CD14-positive monocyte (primary cell): ENCODE data around the gene CACNA1C. TPM values are rescaled to one million over a fixed set of nuclear protein-coding genes. Genes with fewer than 3 reads are reported as not detected.

ENCODE experiments used
- DNase-seq, 3 donors: peaks; one replicate each; pipeline ENCODE4 v3.0.0-alpha.2; 2011 to 2022
- H2AFZ ChIP-seq: 2 replicates; pipeline ENCODE4 v1.6.0; 2012; ENCODE audit warnings: mild to moderate bottlenecking, low read depth, low read length, inconsistent platforms; ENCODE audit not compliant: insufficient read depth, poor library complexity, severe bottlenecking
- H3K27ac ChIP-seq, 2 donors: 1 replicate in 1 of 2; 2 replicates in 1 of 2; pipeline ENCODE4 v1.5.1; 2012 to 2013; ENCODE audit warnings: low read length in 2 of 2, control low read depth in 1 of 2, inconsistent platforms in 1 of 2, low read depth in 1 of 2, mild to moderate bottlenecking in 1 of 2
- H3K27me3 ChIP-seq, 2 donors: one replicate each; pipeline versions ENCODE4 v1.6.0 to v1.6.1; 2011 to 2013; ENCODE audit warnings: low read length in 2 of 2; ENCODE audit not compliant: control insufficient read depth in 2 of 2, insufficient read depth in 2 of 2
- H3K36me3 ChIP-seq, 2 donors: replicated peaks in 1 of 2; 1 replicate in 1 of 2; 2 replicates in 1 of 2; pipeline versions ENCODE4 v1.5.1 to v1.6.1; 2012 to 2013; ENCODE audit warnings: low read length in 2 of 2, control low read depth in 1 of 2, inconsistent platforms in 1 of 2, mild to moderate bottlenecking in 1 of 2; ENCODE audit not compliant: insufficient read depth in 2 of 2, control insufficient read depth in 1 of 2
- H3K4me1 ChIP-seq, 2 donors: 1 replicate in 1 of 2; 2 replicates in 1 of 2; pipeline versions ENCODE4 v1.5.1 to v1.6.1; 2012 to 2013; ENCODE audit warnings: low read length in 2 of 2, control low read depth in 1 of 2, inconsistent platforms in 1 of 2, mild to moderate bottlenecking in 1 of 2, moderate library complexity in 1 of 2; ENCODE audit not compliant: insufficient read depth in 2 of 2, control insufficient read depth in 1 of 2
- H3K4me2 ChIP-seq: replicated peaks from 2 replicates; pipeline ENCODE3; 2012; ENCODE audit warnings: low read length, moderate library complexity, mild to moderate bottlenecking; ENCODE audit not compliant: poor library complexity, severe bottlenecking; ENCODE audit errors: extremely low read depth
- H3K4me3 ChIP-seq, 3 experiments: fragments of 200-600 bp in 1 of 3; sonication (generic) in 1 of 3; replicated peaks in 1 of 3; 1 replicate in 2 of 3; 2 replicates in 1 of 3; pipeline ENCODE4 v1.5.1; 2011 to 2013; ENCODE audit warnings: low read length in 3 of 3, mild to moderate bottlenecking in 3 of 3, control low read depth in 2 of 3, low read depth in 2 of 3, inconsistent platforms in 1 of 3, moderate library complexity in 1 of 3
- H3K79me2 ChIP-seq: 2 replicates; pipeline ENCODE4 v1.6.0; 2012; ENCODE audit warnings: mild to moderate bottlenecking, control low read depth, inconsistent platforms, low read length, moderate library complexity; ENCODE audit not compliant: insufficient read depth
- H3K9ac ChIP-seq: 2 replicates; pipeline ENCODE4 v1.6.0; 2017; ENCODE audit warnings: low read length, mild to moderate bottlenecking; ENCODE audit not compliant: insufficient read depth, poor library complexity, severe bottlenecking
- H3K9me3 ChIP-seq, 2 donors: replicated peaks in 1 of 2; 1 replicate in 1 of 2; 2 replicates in 1 of 2; pipeline versions ENCODE4 v1.5.1 to v1.6.1; 2012 to 2013; ENCODE audit warnings: low read length in 2 of 2, control low read depth in 1 of 2; ENCODE audit not compliant: control insufficient read depth in 1 of 2, insufficient read depth in 1 of 2
- H4K20me1 ChIP-seq: 2 replicates; pipeline ENCODE4 v1.6.0; 2012; ENCODE audit warnings: mild to moderate bottlenecking, low read length, control low read depth, moderate library complexity; ENCODE audit not compliant: insufficient read depth
- H3K27ac Mint-ChIP-seq, 7 donors: one replicate each; pipeline ENCODE4 v1.8.0; 2020; ENCODE audit warnings: mild to moderate bottlenecking in 7 of 7, mixed read lengths in 7 of 7, moderate library complexity in 6 of 7, inconsistent platforms in 2 of 7
- H3K27me3 Mint-ChIP-seq, 3 donors: one replicate each; pipeline ENCODE4 v1.8.0; 2021 to 2022; ENCODE audit warnings: low read depth in 3 of 3, mild to moderate bottlenecking in 3 of 3, mixed read lengths in 3 of 3, moderate library complexity in 3 of 3, inconsistent platforms in 1 of 3
- H3K36me3 Mint-ChIP-seq, 2 donors: one replicate each; pipeline ENCODE4 v1.8.0; 2020; ENCODE audit warnings: mixed read lengths in 2 of 2, inconsistent platforms in 1 of 2, mild to moderate bottlenecking in 1 of 2
- H3K4me1 Mint-ChIP-seq: one replicate; pipeline ENCODE4 v1.8.0; 2020; ENCODE audit warnings: mild to moderate bottlenecking, mixed read lengths
- H3K4me3 Mint-ChIP-seq, 2 donors: one replicate each; pipeline ENCODE4 v1.8.0; 2020; ENCODE audit warnings: mild to moderate bottlenecking in 2 of 2, mixed read lengths in 2 of 2, moderate library complexity in 1 of 2
- H3K9me3 Mint-ChIP-seq, 7 donors: one replicate each; pipeline ENCODE4 v1.8.0; 2020 to 2022; ENCODE audit warnings: mixed read lengths in 7 of 7, mild to moderate bottlenecking in 6 of 7, moderate library complexity in 6 of 7, inconsistent platforms in 2 of 7
- WGBS: methylation state at CpG from one replicate; pipeline ENCODE4 v1.1.5; 2013; ENCODE audit warnings: missing lambda C conversion rate; ENCODE audit not compliant: insufficient coverage; 5-methylcytosine and 5-hydroxymethylcytosine counted together
- intact Hi-C, 2 donors: fragments of 100-400 bp; cut with micrococcal nuclease; formaldehyde crosslinking; loops; one replicate each; pipeline versions ENCODE4 v1.15.0 to v1.15.1; 2023
- polyA plus RNA-seq, 3 donors: library from polyadenylated mRNA; depleted of rRNA in 1 of 3; unstranded in 2 of 3; stranded (reverse) in 1 of 3; fragments of 300-500 nt in 2 of 3; fragments of >200 nt in 1 of 3; fragmentation: Illumina TruSeq in 2 of 3; gene quantifications; 1 replicate in 2 of 3; 2 replicates in 1 of 3; pipeline ENCODE4 v1.2.3, GENCODE V29; 2012 to 2021
- TF ChIP-seq, protein P1 (sequence below): fragments of 200-600 bp; IDR thresholded peaks from one replicate; pipeline ENCODE4 v1.8.0; 2022; ENCODE audit warnings: antibody characterized with exemption, mild to moderate bottlenecking

The CACNA1C gene
- polyA plus RNA-seq, 3 donors, result not detected

- Histone ChIP-seq H3K79me2 (no peaks in the 10 kb centered on the region), H2AFZ (no peak overlapping the region), H3K27ac (no peak overlapping the region), H4K20me1 (no peaks in the 10 kb centered on the region), H3K27me3 (no peaks in the 10 kb centered on the region), H3K36me3 (no peaks in the 10 kb centered on the region), H3K9me3 (no peaks in the 10 kb centered on the region), H3K4me2 (no peak overlapping the region), H3K4me3 (no peak overlapping the region), H3K4me1 (no peaks in the 10 kb centered on the region), H3K9ac (no peak overlapping the region)
- Mint-ChIP-seq H3K9me3 (no peaks in the 10 kb centered on the region), H3K36me3 (no peaks in the 10 kb centered on the region), H3K4me1 (peaks cover 6% of the 10 kb centered on the region), H3K4me3 (no peak overlapping the region), H3K27me3 (peaks cover 0 to 8% (median 8%) of the 10 kb centered on the region in 3 donors), H3K27ac (no peak overlapping the region)
- DNase-seq, result no peak
- intact Hi-C loops, result loop anchor here in 1 of 2 donors (5.0 kb wide), 1 partner anchor 47 kb away; no protein-coding TSS in a partner anchor
- TF ChIP-seq, protein P1, sequence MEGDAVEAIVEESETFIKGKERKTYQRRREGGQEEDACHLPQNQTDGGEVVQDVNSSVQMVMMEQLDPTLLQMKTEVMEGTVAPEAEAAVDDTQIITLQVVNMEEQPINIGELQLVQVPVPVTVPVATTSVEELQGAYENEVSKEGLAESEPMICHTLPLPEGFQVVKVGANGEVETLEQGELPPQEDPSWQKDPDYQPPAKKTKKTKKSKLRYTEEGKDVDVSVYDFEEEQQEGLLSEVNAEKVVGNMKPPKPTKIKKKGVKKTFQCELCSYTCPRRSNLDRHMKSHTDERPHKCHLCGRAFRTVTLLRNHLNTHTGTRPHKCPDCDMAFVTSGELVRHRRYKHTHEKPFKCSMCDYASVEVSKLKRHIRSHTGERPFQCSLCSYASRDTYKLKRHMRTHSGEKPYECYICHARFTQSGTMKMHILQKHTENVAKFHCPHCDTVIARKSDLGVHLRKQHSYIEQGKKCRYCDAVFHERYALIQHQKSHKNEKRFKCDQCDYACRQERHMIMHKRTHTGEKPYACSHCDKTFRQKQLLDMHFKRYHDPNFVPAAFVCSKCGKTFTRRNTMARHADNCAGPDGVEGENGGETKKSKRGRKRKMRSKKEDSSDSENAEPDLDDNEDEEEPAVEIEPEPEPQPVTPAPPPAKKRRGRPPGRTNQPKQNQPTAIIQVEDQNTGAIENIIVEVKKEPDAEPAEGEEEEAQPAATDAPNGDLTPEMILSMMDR, result no peak
- 98% methylated on average over 7 of the region's 10 CpGs for WGBS
Measured at GRCh38 chr12:2374092-2374906, 321.5 kb downstream of the CACNA1C start.

- no peak overlapping the region for H3K27ac Mint-ChIP-seq
Measured at GRCh38 chr12:2375871-2376270, 323.1 kb downstream of the CACNA1C start.

More at GRCh38 chr12:2375871-2376270, 323.1 kb downstream of the CACNA1C start:
- Histone ChIP-seq H3K4me1 (no peaks in the 10 kb centered on the region), H3K9me3 (no peaks in the 10 kb centered on the region), H3K4me2 (no peak overlapping the region), H3K4me3 (no peak overlapping the region), H3K36me3 (no peaks in the 10 kb centered on the region), H4K20me1 (no peaks in the 10 kb centered on the region), H3K27ac (no peak overlapping the region), H3K79me2 (no peaks in the 10 kb centered on the region), H3K27me3 (no peaks in the 10 kb centered on the region), H2AFZ (no peak overlapping the region), H3K9ac (no peak overlapping the region)
- H3K4me1 Mint-ChIP-seq, result peaks cover 6% of the 10 kb centered on the region
- intact Hi-C loops, result no loop called here
- TF ChIP-seq, protein P1, result no peak
- H3K36me3 Mint-ChIP-seq, result no peaks in the 10 kb centered on the region
- DNase-seq, result no peak
- no peak overlapping the region for H3K4me3 Mint-ChIP-seq
- H3K27me3 Mint-ChIP-seq, result peaks cover 0 to 10% (median 5%) of the 10 kb centered on the region in 3 donors
- H3K9me3 Mint-ChIP-seq, result no peaks in the 10 kb centered on the region
- 97% methylated on average over 3 of the region's 3 CpGs for WGBS
